Measurements from ENCODE around the gene COA3.

- no peak for TF ChIP-seq MYC (IDR thresholded peaks at IDR 0.05; ENCODE audit: low read depth, low read length)
- TF ChIP-seq CTCF (IDR thresholded peaks at IDR 0.05; ENCODE audit: low read depth, low read length), result no peak
Measured at GRCh38 chr17:42783062-42783790, 15.3 kb downstream of the COA3 start.

All from NB4 (cell line).